ENCODE data around the gene PHF1. TPM values are rescaled to one million over a fixed set of nuclear protein-coding genes. Genes with fewer than 3 reads are reported as not detected.

Gene PHF1
- total and polyA plus RNA-seq, 2 of the 13 experiments (the other 11 are each of a cell fraction or from before 2014, with no cell fraction given), result 25.4 to 61.9 TPM

GRCh38 chr6:33445119-33445603 lies 34.3 kb downstream of the PHF1 start:
- Histone ChIP-seq H2AFZ (ENCODE audit: low read length) (no peak overlapping the region), H3K9ac (ENCODE audit: insufficient read depth, low read depth, low read length) (no peak overlapping the region), H3K27ac (ENCODE audit: extremely low read length, insufficient read depth, low read length) (no peak overlapping the region), H3K36me3 (replicated peaks in 1 of 2; ENCODE audit: control insufficient read depth in 1 of 2, insufficient read depth in 2 of 2, low read length in 2 of 2) (no peaks in the 10 kb centered on the region), H3K4me2 (ENCODE audit: low read depth, low read length) (no peak overlapping the region), H3K27me3 (ENCODE audit: control insufficient read depth in 1 of 2, insufficient read depth in 2 of 2, low read length in 2 of 2) (no peaks in the 10 kb centered on the region; a peak in 1 of 5 replicates), H3K79me2 (ENCODE audit: insufficient read depth, low read length) (no peaks in the 10 kb centered on the region), H3K4me1 (ENCODE audit: insufficient read depth, low read length) (no peaks in the 10 kb centered on the region), H3K4me3 (replicated peaks in 1 of 3; ENCODE audit: insufficient read depth in 1 of 3, low read depth in 2 of 3, low read length in 3 of 3) (no peak overlapping the region), H3K9me3 (ENCODE audit: low read length) (no peaks in the 10 kb centered on the region), H4K20me1 (ENCODE audit: insufficient read depth, low read length) (no peaks in the 10 kb centered on the region)
- WGBS (ENCODE audit: low lambda C conversion rate), result 69% methylated on average over 3 of the region's 3 CpGs
- TF ChIP-seq NPAS2 (CRISPR knock-in tag; IDR thresholded peaks at IDR 0.05; ENCODE audit: borderline replicate concordance) (no peak), HOXD1 (CRISPR knock-in tag; IDR thresholded peaks at IDR 0.05) (no peak), ZBTB25 (CRISPR knock-in tag; IDR thresholded peaks at IDR 0.05) (no peak), PHF21A (CRISPR knock-in tag; IDR thresholded peaks at IDR 0.05) (no peak), ZZZ3 (CRISPR knock-in tag; IDR thresholded peaks at IDR 0.05; ENCODE audit: borderline replicate concordance) (no peak), RAD21 (CRISPR knock-in tag; IDR thresholded peaks at IDR 0.05) (no peak)
- ChIA-PET POLR2A (interaction anchor here (3.2 kb wide), 1 partner anchor 9 kb away, joined by 13 read pairs; the partner anchor contains the start of gene ZBTB9), CTCF (ENCODE audit: low intra/inter-chr PET ratio, low total read pairs) (no interaction called here)
- no TSS peak for BruUV-seq (replicated peaks)
- intact Hi-C loops (cut with micrococcal nuclease; ENCODE audit: unreplicated experiment), result no loop called here
- DNase-seq (ENCODE audit: low spot score) (no peak), ATAC-seq (no peak), FAIRE-seq (no peak)
- in situ Hi-C loops (cut with HindIII; ENCODE audit: extremely low pct_ligation_motif_present, low pct_unique_long_range_greater_than_20kb), result no loop called here

DNA sequence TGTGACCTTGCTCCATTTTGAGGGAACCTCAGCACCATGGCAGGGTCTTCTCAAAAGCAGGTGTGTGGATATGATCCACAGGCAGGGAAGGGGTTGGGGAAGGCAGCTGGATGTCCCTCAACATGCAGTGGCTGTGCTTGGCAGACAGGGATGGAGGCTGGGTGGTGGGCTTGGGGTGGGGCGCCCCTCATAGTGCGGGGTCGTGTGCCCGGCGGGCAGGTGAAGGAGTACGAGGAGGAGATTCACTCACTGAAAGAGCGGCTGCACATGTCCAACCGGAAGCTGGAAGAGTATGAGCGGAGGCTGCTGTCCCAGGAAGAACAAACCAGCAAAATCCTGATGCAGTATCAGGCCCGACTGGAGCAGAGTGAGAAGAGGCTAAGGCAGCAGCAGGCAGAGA lies 35.5 kb downstream of the PHF1 start:
- WGBS (ENCODE audit: low lambda C conversion rate), result 88% methylated on average over 10 of the region's 10 CpGs
- in situ Hi-C loops (cut with HindIII; ENCODE audit: extremely low pct_ligation_motif_present, low pct_unique_long_range_greater_than_20kb) (no loop called here), intact Hi-C loops (cut with micrococcal nuclease; ENCODE audit: unreplicated experiment) (no loop called here)
- FAIRE-seq (no peak), DNase-seq (ENCODE audit: low spot score) (no peak), ATAC-seq (no peak)
- H3K27me3 ChIP-seq (ENCODE audit: control insufficient read depth in 1 of 2, insufficient read depth in 2 of 2, low read length in 2 of 2), result no peaks in the 10 kb centered on the region; a peak in 1 of 5 replicates
- H3K79me2 ChIP-seq (ENCODE audit: insufficient read depth, low read length), result no peaks in the 10 kb centered on the region
- no peaks in the 10 kb centered on the region for H3K9me3 ChIP-seq (ENCODE audit: low read length)
- no peak overlapping the region for H3K4me2 ChIP-seq (ENCODE audit: low read depth, low read length)
- no peak overlapping the region for H3K4me3 ChIP-seq (replicated peaks in 1 of 3; ENCODE audit: insufficient read depth in 1 of 3, low read depth in 2 of 3, low read length in 3 of 3)
- no peaks in the 10 kb centered on the region for H3K4me1 ChIP-seq (ENCODE audit: insufficient read depth, low read length)
- H4K20me1 ChIP-seq (ENCODE audit: insufficient read depth, low read length), result no peaks in the 10 kb centered on the region
- H2AFZ ChIP-seq (ENCODE audit: low read length), result no peak overlapping the region
- no peaks in the 10 kb centered on the region for H3K36me3 ChIP-seq (replicated peaks in 1 of 2; ENCODE audit: control insufficient read depth in 1 of 2, insufficient read depth in 2 of 2, low read length in 2 of 2)
- ChIA-PET CTCF (ENCODE audit: low intra/inter-chr PET ratio, low total read pairs) (no interaction called here), POLR2A (interaction anchor here (0.8 to 3.2 kb wide), 2 partner anchors 8 to 28 kb away, joined by 3 to 13 read pairs; partner anchors contain the start of genes CUTA and ZBTB9)
- H3K27ac ChIP-seq (ENCODE audit: extremely low read length, insufficient read depth, low read length), result no peak overlapping the region
- no peak overlapping the region for H3K9ac ChIP-seq (ENCODE audit: insufficient read depth, low read depth, low read length)
- no TSS peak for BruUV-seq (replicated peaks)
- TF ChIP-seq DBP (CRISPR knock-in tag; IDR thresholded peaks at IDR 0.05; ENCODE audit: not compliant biosample characterization) (no peak), ZNF615 (CRISPR knock-in tag; IDR thresholded peaks at IDR 0.05; ENCODE audit: borderline replicate concordance) (no peak), HNF1B (CRISPR knock-in tag; IDR thresholded peaks at IDR 0.05) (no peak), ZBTB1 (CRISPR knock-in tag; IDR thresholded peaks at IDR 0.05; ENCODE audit: borderline replicate concordance) (no peak), HNF4G (IDR thresholded peaks at IDR 0.05; ENCODE audit: borderline replicate concordance, low read depth, low read length) (no peak), HNF4G (CRISPR knock-in tag; IDR thresholded peaks at IDR 0.05; ENCODE audit: borderline replicate concordance, low read depth) (no peak)
- TF ChIP-seq, protein P1, sequence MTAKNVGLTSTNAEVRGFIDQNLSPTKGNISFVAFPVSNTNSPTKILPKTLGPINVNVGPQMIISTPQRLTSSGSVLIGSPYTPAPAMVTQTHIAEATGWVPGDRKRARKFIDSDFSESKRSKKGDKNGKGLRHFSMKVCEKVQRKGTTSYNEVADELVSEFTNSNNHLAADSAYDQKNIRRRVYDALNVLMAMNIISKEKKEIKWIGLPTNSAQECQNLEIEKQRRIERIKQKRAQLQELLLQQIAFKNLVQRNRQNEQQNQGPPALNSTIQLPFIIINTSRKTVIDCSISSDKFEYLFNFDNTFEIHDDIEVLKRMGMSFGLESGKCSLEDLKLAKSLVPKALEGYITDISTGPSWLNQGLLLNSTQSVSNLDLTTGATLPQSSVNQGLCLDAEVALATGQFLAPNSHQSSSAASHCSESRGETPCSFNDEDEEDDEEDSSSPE (CRISPR knock-in tag; IDR thresholded peaks at IDR 0.05), result no peak
